ENCODE measurements around the gene CMTM4. TPM values are rescaled to one million over a fixed set of nuclear protein-coding genes. Genes with fewer than 3 reads are reported as not detected.
"Not testable (repeated sequence)": the region's sequence is repeated elsewhere in the genome, so short reads cannot be mapped to it uniquely, and the experiment has no call there.

The CMTM4 gene
- total RNA-seq, 1 experiment from 2014 or later, result 70.2 TPM

GRCh38 chr16:66616169-66616568 is 80.4 kb downstream of the CMTM4 start:
- no peak for DNase-seq (ENCODE audit: low spot score)

DNA sequence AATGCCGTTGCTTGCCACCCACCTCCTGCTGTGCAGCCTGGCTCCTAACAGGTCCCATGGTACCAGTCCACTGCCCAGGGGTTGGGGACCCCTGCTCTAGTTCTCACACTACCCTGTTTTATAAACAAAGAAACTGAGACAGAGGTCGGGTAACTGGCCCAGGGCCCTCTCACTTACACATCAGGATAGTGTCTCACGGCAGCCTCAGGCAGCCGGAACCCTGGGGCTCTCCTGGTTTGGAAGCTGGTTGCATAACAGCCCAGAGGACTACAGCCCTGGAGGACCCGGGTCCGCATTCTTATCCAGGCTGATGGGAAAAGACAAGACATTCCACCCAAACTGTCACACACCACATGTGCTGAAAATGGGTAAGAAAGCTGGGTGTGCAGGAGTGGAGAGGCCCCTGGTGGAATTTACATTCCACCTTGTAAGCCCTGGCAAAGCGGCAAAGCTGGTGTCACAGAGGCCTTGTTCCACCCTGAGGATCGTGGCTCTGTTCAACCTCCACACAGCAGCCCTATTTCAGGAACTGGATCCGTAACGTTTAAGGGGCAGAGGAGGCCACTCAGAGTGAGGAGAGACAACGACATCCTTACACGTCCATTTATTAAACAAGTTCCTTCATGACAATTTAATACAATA is 82.3 kb downstream of the CMTM4 start:
- no peak for DNase-seq (ENCODE audit: low spot score)

DNA sequence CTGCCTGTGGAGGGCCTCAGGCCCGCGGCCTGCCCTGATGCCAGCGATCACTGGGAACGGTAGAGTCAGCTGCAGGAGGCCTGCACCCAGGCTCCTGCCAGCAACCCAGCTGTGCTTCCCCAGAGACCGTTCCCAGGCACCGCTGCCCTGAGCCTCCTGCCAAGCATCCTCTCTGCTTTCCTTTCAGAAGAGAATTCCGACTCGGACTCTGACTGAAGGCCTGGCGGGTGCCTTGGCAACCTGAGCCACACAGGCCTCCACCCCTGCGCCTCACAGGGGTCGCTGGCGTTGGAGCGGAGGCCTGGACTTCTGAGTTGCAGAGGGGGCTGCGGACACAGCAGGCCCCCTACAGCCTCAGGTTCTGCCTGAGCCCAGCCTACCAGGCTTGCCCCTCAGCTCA is 84.1 kb downstream of the CMTM4 start:
- no peak for DNase-seq (ENCODE audit: low spot score)

GRCh38 chr16:66611911-66612310 is 84.6 kb downstream of the CMTM4 start:
- DNase-seq (ENCODE audit: low spot score), result not testable (repeated sequence)

DNA sequence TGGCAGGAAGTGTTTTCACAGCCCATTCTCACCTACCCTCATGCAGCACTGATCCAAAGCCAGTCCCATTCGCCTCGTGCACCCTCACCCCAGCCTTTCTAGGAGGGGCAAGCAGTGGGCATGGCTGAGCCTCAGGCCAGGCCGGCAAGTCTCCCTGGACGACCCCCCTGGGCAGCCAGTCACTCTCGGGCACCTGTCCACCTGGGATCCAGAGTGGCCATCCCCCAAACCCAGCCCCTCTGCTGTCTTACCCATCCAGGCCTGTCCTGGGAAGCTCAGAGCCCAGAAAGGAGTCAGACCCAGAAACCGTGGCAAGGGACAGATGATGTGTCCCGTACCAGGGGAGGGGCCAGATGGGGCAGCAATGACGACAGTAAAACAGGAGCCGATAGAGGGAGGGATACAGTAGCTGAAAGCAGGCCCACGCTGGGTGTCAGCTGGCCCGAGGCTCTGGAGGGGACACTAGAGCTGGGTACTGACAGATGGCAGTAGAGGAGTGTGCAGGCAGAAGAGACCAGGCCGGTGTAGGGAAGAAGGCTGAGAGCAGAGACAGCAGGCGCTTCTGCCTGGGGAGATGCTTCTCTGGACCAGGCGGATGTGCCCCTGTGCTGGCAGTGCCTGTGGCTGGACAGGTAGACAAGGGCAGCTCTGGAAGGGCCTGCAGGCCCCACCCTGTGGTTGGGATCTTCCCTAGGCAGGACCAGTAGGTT is 86.3 kb downstream of the CMTM4 start:
- no peak for DNase-seq (ENCODE audit: low spot score)

DNA sequence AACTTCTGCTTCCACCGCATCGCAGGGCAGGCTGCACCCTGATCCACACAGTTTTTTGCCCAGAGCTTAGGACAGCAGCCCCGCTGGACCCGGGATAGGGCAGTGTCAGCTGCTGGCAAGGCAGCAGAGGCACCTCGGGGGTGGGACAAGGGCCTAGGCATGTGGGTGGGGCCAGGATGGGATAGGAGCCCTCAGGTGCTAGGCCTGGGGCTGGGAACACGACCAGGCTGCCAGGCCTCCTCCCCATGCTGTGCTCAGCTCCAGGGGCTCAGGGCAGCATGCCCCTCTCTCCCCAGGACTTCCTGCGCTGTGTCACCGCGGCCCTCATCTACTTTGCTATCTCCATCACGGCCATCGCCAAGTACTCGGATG is 87.4 kb downstream of the CMTM4 start:
- DNase-seq (ENCODE audit: low spot score), result no peak

GRCh38 chr16:66608241-66609138 is 88.1 kb downstream of the CMTM4 start:
- DNase-seq (ENCODE audit: low spot score), result peak; percentile 93

DNA sequence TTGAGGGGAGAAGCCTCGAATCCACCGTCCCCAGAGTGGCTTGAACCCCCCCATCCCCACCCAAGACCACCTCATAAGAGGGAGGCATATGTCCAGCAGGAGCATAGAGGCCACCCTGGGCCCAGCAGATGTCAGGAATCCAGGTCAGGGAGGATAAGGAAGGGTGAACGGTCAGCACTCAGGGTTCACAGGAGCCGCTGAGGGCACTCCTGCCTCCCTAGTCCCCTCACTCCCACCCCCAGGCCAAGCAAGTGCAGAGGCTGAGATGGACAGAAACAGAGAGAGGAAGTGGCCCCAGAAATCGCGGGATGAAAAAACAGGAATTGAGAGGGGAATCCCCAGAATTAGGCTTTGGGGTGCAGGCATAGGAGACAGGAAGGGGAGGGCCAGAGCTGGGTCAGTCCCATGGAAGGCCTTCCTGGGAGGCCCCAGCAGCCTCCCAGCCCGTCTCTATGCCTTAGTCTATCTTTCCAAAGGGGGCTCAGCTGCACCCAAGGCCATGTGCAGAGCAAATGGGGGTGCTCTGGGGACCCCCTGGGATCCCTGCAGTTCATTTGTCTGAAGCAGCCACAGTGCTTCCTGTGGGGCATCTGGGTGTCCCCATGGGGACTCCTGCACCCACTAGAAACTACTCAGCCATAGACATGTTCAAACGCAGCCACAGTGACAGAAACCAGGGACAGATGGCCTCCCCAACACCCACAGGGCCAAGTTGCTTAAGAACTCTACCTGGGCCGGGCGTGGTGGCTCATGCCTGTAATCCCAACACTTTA is 90.4 kb downstream of the CMTM4 start:
- DNase-seq (ENCODE audit: low spot score), result no peak

GRCh38 chr16:66605177-66605978 is 91.2 kb downstream of the CMTM4 start:
- peak; percentile 40 for DNase-seq (ENCODE audit: low spot score)

GRCh38 chr16:66604376-66605176 is 92.0 kb downstream of the CMTM4 start, which contains the start of gene CMTM3:
TSS of gene CMTM3 (plus strand) at chr16:66604704. CDS start at chr16:66604806, 102 bp downstream.
- peak; percentile 33 for DNase-seq (ENCODE audit: low spot score)

DNA sequence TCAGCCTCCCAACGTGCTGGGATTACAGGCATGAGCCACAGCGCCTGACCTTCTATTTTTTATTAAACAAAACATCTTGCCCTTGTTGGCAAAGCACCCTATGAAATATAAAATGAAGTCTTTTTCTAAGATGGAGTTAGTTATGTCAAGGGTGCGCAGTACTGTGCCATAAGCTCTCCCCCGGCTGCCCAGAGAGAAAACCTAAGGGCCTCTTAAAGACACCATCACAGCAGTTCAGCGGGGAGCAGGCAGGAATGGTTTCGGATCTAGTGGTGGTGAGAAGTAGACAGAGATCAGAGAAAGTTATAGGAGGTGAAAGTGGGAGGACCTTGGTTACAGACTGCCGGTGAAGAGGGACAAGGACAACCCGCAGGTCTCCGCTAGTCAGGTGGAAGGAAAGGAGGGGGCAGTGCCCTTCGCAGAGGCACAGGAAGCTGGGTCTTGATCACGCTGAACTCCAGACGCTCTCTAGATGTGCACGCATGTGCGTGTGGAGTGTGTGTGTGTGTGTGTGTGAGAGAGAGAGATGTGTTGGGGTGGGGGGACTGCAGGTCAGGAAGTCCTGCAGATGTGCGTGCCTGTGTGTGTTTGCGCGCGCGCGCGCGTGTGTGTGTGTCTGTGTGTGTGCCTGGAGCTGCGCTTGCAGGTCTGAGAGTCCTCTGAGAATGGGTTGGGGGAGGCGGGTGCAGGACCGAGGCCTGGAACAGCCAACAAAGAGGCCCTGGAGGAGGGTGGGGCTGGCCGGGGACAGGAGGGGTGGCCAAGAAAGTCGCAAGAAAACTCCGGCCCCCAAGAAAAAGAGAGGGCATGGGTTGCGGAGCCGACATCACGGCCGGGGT is 92.8 kb downstream of the CMTM4 start:
- DNase-seq (ENCODE audit: low spot score), result peak; percentile 15

DNA sequence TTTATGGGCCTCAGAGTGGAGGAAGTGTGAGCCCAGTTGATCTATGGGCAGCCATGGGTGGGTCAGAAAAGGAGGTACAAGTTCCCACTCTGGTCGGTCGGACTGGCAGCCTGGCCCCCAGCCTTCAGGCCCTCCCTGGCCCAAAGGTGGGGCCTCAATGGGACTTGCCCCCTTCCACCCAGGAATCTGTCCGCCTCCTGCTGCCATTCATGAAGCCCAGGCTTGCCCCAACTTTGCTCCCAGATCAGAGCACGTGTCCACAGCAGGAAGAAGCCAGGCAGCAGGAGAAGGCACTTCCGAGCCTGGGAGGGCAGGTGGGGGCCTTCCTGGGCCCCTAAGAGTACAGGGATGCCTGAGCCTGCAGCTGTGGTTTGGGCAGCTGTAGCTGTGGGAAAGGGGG is 95.1 kb downstream of the CMTM4 start:
- no peak for DNase-seq (ENCODE audit: low spot score)

- no peak for DNase-seq (ENCODE audit: low spot score)
Observed at GRCh38 chr16:66600477-66600876, 96.1 kb downstream of the CMTM4 start.

DNA sequence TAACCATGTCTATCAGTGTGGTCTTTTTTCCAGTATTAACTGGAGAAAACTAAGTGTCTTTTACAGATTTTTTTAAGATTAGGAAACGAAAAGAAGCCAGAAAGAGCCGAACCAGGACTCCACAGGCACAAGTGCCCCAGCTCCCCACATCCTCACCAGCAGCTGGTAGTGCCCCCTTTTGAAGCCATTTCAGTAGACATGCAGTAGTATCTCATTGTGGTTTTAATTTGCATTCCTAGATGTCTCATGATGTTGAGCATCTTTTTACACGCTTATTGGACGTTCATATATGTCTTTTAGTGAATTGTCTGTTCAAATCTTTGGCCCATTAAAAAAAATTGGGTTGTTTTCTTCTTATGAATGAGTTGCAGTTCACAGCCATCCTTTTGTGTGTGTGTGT is 96.8 kb downstream of the CMTM4 start:
- no peak for DNase-seq (ENCODE audit: low spot score)

GRCh38 chr16:66598111-66598510 is 98.4 kb downstream of the CMTM4 start:
- DNase-seq (ENCODE audit: low spot score), result no peak

DNA sequence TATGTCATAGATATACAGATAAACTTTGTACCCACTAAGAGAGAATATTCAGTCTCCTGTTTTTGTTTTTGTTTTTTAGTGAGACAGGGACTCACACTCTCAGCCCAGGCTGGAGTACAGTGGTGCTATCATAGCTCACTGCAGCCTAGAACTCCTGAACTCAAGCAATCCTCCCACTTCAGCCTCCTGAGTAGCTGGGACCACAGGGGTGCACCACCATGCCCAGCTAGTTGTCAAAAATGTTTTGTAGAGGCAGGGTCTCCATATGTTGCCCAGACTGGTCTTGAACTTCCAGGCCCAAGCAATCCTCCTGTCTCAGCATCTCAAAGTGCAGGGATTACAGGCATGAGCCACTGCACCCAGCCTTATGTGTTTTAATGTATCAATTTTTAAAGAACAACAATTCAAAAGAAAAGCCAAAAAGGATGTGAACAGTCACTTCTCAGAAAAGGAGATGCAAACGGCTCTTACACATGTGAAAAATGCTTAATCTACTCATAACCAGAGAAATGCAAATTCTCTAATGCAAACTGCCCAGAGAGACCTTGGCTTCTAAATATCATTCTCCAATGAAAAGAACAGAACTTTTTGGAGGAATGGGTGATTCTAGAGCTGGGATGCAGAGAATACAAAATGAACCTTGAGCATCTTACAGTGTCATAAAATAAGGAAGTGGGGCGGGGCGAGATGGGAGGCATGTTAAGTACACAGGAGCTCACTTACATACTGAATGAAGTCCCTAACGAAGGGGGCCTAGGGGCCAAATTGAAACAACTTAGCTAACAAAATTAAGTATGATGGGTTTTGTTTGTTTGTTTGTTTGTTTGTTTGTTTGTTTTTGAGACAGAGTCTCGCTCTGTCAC is 99.3 kb downstream of the CMTM4 start:
- DNase-seq (ENCODE audit: low spot score), result no peak

DNA sequence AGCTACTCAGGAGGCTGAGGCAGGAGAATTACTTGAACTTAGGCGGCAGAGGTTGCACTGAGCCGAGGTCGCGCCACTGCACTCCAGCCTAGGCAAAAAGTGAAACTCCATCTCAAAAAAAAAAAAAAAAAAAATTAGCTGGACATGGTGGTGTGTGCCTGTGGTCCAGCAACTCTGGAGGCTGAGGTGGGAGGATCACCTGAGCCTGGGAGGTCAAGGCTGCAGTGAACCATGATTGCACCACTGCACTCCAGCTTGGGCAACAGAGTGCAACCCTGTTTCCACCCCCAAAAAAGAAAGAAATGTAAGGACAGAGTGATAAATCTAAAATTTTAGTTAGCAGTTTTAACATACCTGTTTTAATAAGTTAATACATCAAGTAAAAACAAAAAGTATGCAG is 100.0 kb downstream of the CMTM4 start:
- not testable (repeated sequence) for DNase-seq (ENCODE audit: low spot score)

- no peak for DNase-seq (ENCODE audit: low spot score)
Observed at GRCh38 chr16:66594739-66595138, 101.8 kb downstream of the CMTM4 start.

Data from HT-29 (cell line).